Transverse colon (tissue), 4 donors: Measurements from ENCODE around the gene SHLD1.

Experiments used
- EP300 ChIP-seq: sonication (generic); formaldehyde crosslinking; IDR thresholded peaks from one replicate; pipeline ENCODE4 v1.6.1; 2017; ENCODE audit warnings: antibody characterized with exemption, low read depth
- POLR2A ChIP-seq: fragments of 450-650 bp; IDR thresholded peaks from one replicate; pipeline ENCODE4 v1.6.1; 2016; ENCODE audit warnings: antibody characterized with exemption, mild to moderate bottlenecking, moderate library complexity
- POLR2AphosphoS5 ChIP-seq, 3 donors: sonication (generic); formaldehyde crosslinking; IDR thresholded peaks; one replicate each; pipeline ENCODE4 v1.6.1; 2016; ENCODE audit warnings: antibody characterized with exemption in 3 of 3
- TF ChIP-seq, protein P1 (sequence below), 5 experiments: fragments of 200-600 bp in 3 of 5; fragments of 450-650 bp in 2 of 5; sonication (generic) in 3 of 5; IDR thresholded peaks; 1 replicate in 2 of 5; 2 replicates in 3 of 5; pipeline ENCODE4 v1.5.1; 2016 to 2017; ENCODE audit warnings: antibody characterized with exemption in 5 of 5, inconsistent platforms in 3 of 5, mild to moderate bottlenecking in 2 of 5, moderate library complexity in 1 of 5

DNA sequence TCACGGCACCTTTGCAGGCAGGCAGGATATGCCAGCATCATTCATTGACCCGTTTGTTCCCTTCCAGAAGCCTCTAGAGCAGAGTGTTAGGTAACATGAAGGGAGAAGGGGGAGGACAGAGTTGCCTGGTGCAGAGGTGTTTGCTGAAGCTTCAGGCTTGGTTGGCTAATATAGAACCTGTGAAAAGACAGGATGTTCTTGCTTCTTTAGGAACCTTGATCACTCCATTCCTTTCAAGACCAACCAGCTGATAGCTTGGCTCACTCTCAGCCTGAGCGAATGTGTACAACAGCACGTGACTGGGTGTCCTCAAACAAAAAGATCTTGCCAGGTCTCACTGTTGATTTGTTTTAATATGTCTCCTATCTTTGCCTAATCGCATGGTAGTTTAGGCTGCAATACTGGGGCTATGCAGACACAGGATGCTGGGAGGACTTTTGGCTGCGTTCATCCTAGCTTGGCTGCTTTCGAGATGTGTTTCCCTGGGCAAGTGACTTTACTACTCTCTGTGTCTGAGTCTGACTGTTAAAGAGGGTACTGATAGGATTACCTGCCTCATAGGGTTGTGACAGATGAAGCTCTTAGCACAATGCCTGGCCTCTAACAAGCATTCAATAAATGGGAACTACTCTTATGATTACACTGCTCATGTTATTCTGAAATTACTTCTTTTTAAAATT, 16.0 kb downstream of the SHLD1 start:
- TF ChIP-seq POLR2AphosphoS5 (IDR thresholded peaks at IDR 0.05), result no peak
- TF ChIP-seq, protein P1, sequence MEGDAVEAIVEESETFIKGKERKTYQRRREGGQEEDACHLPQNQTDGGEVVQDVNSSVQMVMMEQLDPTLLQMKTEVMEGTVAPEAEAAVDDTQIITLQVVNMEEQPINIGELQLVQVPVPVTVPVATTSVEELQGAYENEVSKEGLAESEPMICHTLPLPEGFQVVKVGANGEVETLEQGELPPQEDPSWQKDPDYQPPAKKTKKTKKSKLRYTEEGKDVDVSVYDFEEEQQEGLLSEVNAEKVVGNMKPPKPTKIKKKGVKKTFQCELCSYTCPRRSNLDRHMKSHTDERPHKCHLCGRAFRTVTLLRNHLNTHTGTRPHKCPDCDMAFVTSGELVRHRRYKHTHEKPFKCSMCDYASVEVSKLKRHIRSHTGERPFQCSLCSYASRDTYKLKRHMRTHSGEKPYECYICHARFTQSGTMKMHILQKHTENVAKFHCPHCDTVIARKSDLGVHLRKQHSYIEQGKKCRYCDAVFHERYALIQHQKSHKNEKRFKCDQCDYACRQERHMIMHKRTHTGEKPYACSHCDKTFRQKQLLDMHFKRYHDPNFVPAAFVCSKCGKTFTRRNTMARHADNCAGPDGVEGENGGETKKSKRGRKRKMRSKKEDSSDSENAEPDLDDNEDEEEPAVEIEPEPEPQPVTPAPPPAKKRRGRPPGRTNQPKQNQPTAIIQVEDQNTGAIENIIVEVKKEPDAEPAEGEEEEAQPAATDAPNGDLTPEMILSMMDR (IDR thresholded peaks at IDR 0.05), result no peak
- TF ChIP-seq POLR2A, result no peak
- no peak for TF ChIP-seq EP300
